ENCODE results near the gene HSPH1. TPM values are rescaled to one million over a fixed set of nuclear protein-coding genes. Genes with fewer than 3 reads are reported as not detected.

HSPH1 gene
- total RNA-seq (2021) (271 and 315 TPM in 2 replicates), Bru-seq, nascent RNA (percentile 95 among the genes with signal in this experiment), BruChase-seq, experiment 1, labeled RNA remaining after a 2-hour chase (percentile 95 among the genes with signal in this experiment), BruChase-seq, experiment 2, labeled RNA remaining after a 6-hour chase (percentile 98 among the genes with signal in this experiment)
- long read RNA-seq, full-length matches to known transcripts: 577 of 676 reads
- long read RNA-seq, partial matches to known transcripts: 40 of 676 reads
- long read RNA-seq, other reads (novel, unspliced or antisense): 59 of 676 reads

- H3K4me1 ChIP-seq (ENCODE audit: insufficient read depth, low read length, poor library complexity, severe bottlenecking): peaks cover 7% of the 10 kb centered on the region
- ChIA-PET POLR2A (ENCODE audit: low non-redundant PET) (no interaction called here), CTCF (no interaction called here)
- TF ChIP-seq CTCF (conservative IDR thresholded peaks at IDR 0.05; ENCODE audit: low read depth, low read length): peak; percentile 39; the same call in 1 of the 2 replicates
- TF ChIP-seq EZH2 (IDR thresholded peaks at IDR 0.05; ENCODE audit: borderline replicate concordance, low read depth, low read length, poor library complexity, severe bottlenecking): no peak
- H3K9me3 ChIP-seq (ENCODE audit: low read depth, low read length, poor library complexity, severe bottlenecking): no peaks in the 10 kb centered on the region
- peak within 1 kb of the TSS; percentile 90 for H3K4me3 ChIP-seq (ENCODE audit: low read depth, low read length, poor library complexity, severe bottlenecking)
- peak within 1 kb of the TSS; percentile 91 for H3K27ac ChIP-seq (ENCODE audit: low read depth, low read length, poor library complexity, severe bottlenecking)
- BruUV-seq (replicated peaks): no TSS peak
- intact Hi-C loops (cut with micrococcal nuclease; ENCODE audit: unreplicated experiment): no loop called here
- H3K36me3 ChIP-seq (ENCODE audit: insufficient read depth, low read length, poor library complexity, severe bottlenecking): peaks cover 15% of the 10 kb centered on the region
- peak; percentile 98 for DNase-seq (ENCODE audit: low spot score)
- H3K27me3 ChIP-seq (replicated peaks; ENCODE audit: insufficient read depth, low read depth, low read length, poor library complexity): no peaks in the 10 kb centered on the region
These were observed at the start of gene HSPH1 for GRCh38 chr13:31161557-31162150. HSPH1 (minus strand) TSS chr13:31161904; CDS start chr13:31161582, 322 bp downstream.

- Histone ChIP-seq H3K4me3 (ENCODE audit: low read depth, low read length, poor library complexity, severe bottlenecking) (peak overlapping the region; percentile 20), H3K27ac (ENCODE audit: low read depth, low read length, poor library complexity, severe bottlenecking) (peak overlapping the region; percentile 62), H3K36me3 (ENCODE audit: insufficient read depth, low read length, poor library complexity, severe bottlenecking) (no peaks in the 10 kb centered on the region), H3K9me3 (ENCODE audit: low read depth, low read length, poor library complexity, severe bottlenecking) (no peaks in the 10 kb centered on the region), H3K4me1 (ENCODE audit: insufficient read depth, low read length, poor library complexity, severe bottlenecking) (peaks cover 39% of the 10 kb centered on the region), H3K27me3 (replicated peaks; ENCODE audit: insufficient read depth, low read depth, low read length, poor library complexity) (no peaks in the 10 kb centered on the region)
- TF ChIP-seq EZH2 (IDR thresholded peaks at IDR 0.05; ENCODE audit: borderline replicate concordance, low read depth, low read length, poor library complexity, severe bottlenecking) (no peak), CTCF (conservative IDR thresholded peaks at IDR 0.05; ENCODE audit: low read depth, low read length) (no peak)
- ChIA-PET POLR2A (ENCODE audit: low non-redundant PET) (no interaction called here), CTCF (no interaction called here)
- intact Hi-C loops (cut with micrococcal nuclease; ENCODE audit: unreplicated experiment): no loop called here
- BruUV-seq (replicated peaks): no TSS peak
- DNase-seq (ENCODE audit: low spot score): peak; percentile 46
These were observed 48.1 kb upstream of the HSPH1 start for GRCh38 chr13:31209841-31210210.

GRCh38 chr13:31209172-31209840, 47.6 kb upstream of the HSPH1 start:
- POLR2A ChIA-PET (ENCODE audit: low non-redundant PET): no interaction called here
- Histone ChIP-seq H3K36me3 (ENCODE audit: insufficient read depth, low read length, poor library complexity, severe bottlenecking) (no peaks in the 10 kb centered on the region), H3K9me3 (ENCODE audit: low read depth, low read length, poor library complexity, severe bottlenecking) (no peaks in the 10 kb centered on the region), H3K27ac (ENCODE audit: low read depth, low read length, poor library complexity, severe bottlenecking) (peak overlapping the region; percentile 62), H3K4me1 (ENCODE audit: insufficient read depth, low read length, poor library complexity, severe bottlenecking) (peaks cover 42% of the 10 kb centered on the region), H3K4me3 (ENCODE audit: low read depth, low read length, poor library complexity, severe bottlenecking) (peak overlapping the region; percentile 20), H3K27me3 (replicated peaks; ENCODE audit: insufficient read depth, low read depth, low read length, poor library complexity) (no peaks in the 10 kb centered on the region)
- peak; percentile 92 for DNase-seq (ENCODE audit: low spot score)
- TF ChIP-seq CTCF (conservative IDR thresholded peaks at IDR 0.05; ENCODE audit: low read depth, low read length) (no peak), EZH2 (IDR thresholded peaks at IDR 0.05; ENCODE audit: borderline replicate concordance, low read depth, low read length, poor library complexity, severe bottlenecking) (no peak)
- CTCF ChIA-PET: no interaction called here
- BruUV-seq (replicated peaks): no TSS peak
- intact Hi-C loops (cut with micrococcal nuclease; ENCODE audit: unreplicated experiment): no loop called here
